Cardiac muscle cell (in vitro differentiated cells and primary cell): Measurements from ENCODE around the gene CETN2. TPM values are rescaled to one million over a fixed set of nuclear protein-coding genes. Genes with fewer than 3 reads are reported as not detected.

Experiments used
- DNase-seq, 2 donors: peaks; one replicate each; pipeline versions ENCODE4 v3.0.0 to v3.0.0-alpha.2; 2010 to 2017; ENCODE audit warnings: low read depth in 1 of 2, low spot score in 1 of 2
- H3K27ac ChIP-seq: fragments of 200-600 bp; sonication (generic); 2 replicates; pipeline ENCODE4 v1.5.1; 2016
- H3K27me3 ChIP-seq: fragments of 200-600 bp; sonication (generic); 2 replicates; pipeline ENCODE4 v1.6.0; 2016; ENCODE audit warnings: control low read depth
- H3K36me3 ChIP-seq: fragments of 200-600 bp; sonication (generic); 2 replicates; pipeline ENCODE4 v1.5.1; 2016; ENCODE audit warnings: control low read depth
- H3K4me1 ChIP-seq: fragments of 200-600 bp; sonication (generic); 2 replicates; pipeline ENCODE4 v1.8.1; 2017; ENCODE audit warnings: low read depth, mild to moderate bottlenecking, mixed run types
- H3K4me3 ChIP-seq: fragments of 200-600 bp; sonication (generic); 2 replicates; pipeline ENCODE4 v1.5.1; 2016; ENCODE audit warnings: mild to moderate bottlenecking
- H3K9me3 ChIP-seq: fragments of 200-600 bp; sonication (generic); 2 replicates; pipeline ENCODE4 v1.5.1; 2017; ENCODE audit warnings: low read depth, mild to moderate bottlenecking, control low read depth
- polyA plus RNA-seq: library from polyadenylated mRNA; unstranded; fragments of >200 nt; fragmentation: Nextera tagmentation; extraction: Ambion mirVana; gene quantifications from 2 replicates; pipeline ENCODE4 v1.2.1, GENCODE V29; 2016
- total RNA-seq: library from RNA; depleted of rRNA; stranded (reverse); fragments of >200 nt; gene quantifications from 2 replicates; pipeline ENCODE4 v1.2.3, GENCODE V29; 2016
- TF ChIP-seq, protein P1 (sequence below): IDR thresholded peaks from 2 replicates; pipeline ENCODE4 v1.5.1; 2012; ENCODE audit warnings: low read depth, mild to moderate bottlenecking, low read length

CETN2 gene
- total and polyA plus RNA-seq, 2 experiments from 2014 or later: 62.5 to 88.6 TPM

DNA sequence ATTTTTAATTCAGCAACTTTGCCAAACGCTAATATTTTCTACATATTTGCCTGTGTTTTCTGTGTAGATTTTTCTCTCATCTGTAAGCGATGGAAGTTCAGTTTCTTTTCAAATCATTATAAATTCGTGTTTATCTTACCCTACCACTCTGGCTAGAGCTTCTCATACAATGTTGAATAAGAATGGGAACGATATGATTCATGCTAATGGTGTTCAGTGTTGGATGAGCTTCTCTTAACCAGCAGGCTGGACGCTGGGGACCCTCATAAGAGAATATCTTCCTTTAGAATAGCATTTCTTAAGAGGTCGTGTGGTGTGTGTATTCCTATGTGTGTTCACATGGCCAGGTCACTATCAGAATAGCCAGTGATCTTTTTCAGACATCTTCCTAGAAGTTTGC is 31.3 kb upstream of the CETN2 start:
- Histone ChIP-seq H3K36me3 (peaks cover 8% of the 10 kb centered on the region), H3K27ac (no peak overlapping the region), H3K9me3 (no peaks in the 10 kb centered on the region), H3K27me3 (no peaks in the 10 kb centered on the region), H3K4me1 (no peaks in the 10 kb centered on the region), H3K4me3 (no peak overlapping the region)
- TF ChIP-seq, protein P1, sequence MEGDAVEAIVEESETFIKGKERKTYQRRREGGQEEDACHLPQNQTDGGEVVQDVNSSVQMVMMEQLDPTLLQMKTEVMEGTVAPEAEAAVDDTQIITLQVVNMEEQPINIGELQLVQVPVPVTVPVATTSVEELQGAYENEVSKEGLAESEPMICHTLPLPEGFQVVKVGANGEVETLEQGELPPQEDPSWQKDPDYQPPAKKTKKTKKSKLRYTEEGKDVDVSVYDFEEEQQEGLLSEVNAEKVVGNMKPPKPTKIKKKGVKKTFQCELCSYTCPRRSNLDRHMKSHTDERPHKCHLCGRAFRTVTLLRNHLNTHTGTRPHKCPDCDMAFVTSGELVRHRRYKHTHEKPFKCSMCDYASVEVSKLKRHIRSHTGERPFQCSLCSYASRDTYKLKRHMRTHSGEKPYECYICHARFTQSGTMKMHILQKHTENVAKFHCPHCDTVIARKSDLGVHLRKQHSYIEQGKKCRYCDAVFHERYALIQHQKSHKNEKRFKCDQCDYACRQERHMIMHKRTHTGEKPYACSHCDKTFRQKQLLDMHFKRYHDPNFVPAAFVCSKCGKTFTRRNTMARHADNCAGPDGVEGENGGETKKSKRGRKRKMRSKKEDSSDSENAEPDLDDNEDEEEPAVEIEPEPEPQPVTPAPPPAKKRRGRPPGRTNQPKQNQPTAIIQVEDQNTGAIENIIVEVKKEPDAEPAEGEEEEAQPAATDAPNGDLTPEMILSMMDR: no peak
- no peak for DNase-seq

DNA sequence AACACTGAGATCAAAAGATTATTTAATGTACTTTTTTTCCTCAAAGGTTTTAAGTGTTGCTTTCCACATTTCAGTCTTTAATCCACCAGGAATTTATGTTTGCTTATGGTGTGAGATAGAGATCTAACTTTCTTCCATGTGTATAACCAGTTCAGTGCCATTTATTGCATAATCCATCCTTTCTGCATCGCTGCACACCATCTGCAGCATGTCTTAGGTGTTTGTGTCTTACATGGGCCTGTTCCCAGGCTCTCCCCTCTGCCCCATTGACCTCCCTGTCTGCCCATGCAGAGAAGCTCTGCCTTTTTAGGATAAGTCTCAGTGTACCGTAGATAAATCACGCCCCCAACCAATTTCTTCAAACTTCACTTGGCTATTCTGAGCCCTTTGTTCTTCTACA is 30.6 kb upstream of the CETN2 start:
- Histone ChIP-seq H3K9me3 (no peaks in the 10 kb centered on the region), H3K36me3 (peaks cover 8% of the 10 kb centered on the region), H3K4me3 (no peak overlapping the region), H3K27ac (no peak overlapping the region), H3K27me3 (no peaks in the 10 kb centered on the region), H3K4me1 (no peaks in the 10 kb centered on the region)
- TF ChIP-seq, protein P1: no peak
- DNase-seq: peak in 1 of 2 donors; percentile 3

DNA sequence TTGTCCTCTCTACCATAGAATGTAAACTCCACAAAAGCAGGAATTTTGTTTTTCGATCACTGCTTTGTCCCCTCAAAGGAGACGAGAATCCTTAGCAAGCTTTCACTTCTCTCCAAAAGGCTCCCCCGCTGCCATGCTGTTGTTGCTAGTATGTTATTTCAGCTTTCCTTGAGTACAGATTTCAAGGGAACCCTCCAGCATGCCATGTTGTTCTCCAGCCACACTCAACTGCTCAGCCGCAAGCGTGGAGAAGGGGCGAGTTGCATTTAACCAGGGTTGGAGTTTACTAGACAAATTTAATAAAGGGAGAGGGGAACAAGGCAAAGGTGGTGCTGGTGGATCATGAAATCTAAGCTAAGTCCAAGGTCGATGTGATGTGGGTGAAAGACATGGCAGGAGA is 23.4 kb upstream of the CETN2 start:
- TF ChIP-seq, protein P1: no peak
- Histone ChIP-seq H3K4me1 (no peaks in the 10 kb centered on the region), H3K27me3 (no peaks in the 10 kb centered on the region), H3K4me3 (no peak overlapping the region), H3K36me3 (peaks cover under 1% of the 10 kb centered on the region), H3K27ac (no peak overlapping the region), H3K9me3 (no peaks in the 10 kb centered on the region)
- no peak for DNase-seq

DNA sequence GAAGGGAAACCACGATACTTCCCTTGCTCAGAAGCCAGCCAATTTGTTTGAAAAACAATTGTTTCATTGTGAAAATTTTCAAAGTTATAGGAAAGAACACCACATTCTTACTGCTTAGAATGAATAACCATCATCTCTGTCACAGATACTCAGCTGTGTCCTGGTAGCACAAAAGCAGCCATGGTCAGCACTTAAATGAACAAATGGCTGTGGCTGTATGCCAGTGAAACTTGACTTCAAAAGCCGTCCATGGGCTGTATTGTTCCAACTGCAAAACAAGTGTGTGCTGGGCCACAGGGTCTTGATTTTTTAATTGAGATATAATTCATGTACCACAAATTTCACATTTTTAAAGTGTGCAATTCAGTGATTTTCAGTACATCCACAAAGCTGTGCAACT is 19.9 kb upstream of the CETN2 start:
- TF ChIP-seq, protein P1: no peak
- no peaks in the 10 kb centered on the region for H3K4me1 ChIP-seq
- H3K27ac ChIP-seq: no peak overlapping the region
- no peak overlapping the region for H3K4me3 ChIP-seq
- no peaks in the 10 kb centered on the region for H3K36me3 ChIP-seq
- no peaks in the 10 kb centered on the region for H3K27me3 ChIP-seq
- H3K9me3 ChIP-seq: no peaks in the 10 kb centered on the region
- DNase-seq: no peak

DNA sequence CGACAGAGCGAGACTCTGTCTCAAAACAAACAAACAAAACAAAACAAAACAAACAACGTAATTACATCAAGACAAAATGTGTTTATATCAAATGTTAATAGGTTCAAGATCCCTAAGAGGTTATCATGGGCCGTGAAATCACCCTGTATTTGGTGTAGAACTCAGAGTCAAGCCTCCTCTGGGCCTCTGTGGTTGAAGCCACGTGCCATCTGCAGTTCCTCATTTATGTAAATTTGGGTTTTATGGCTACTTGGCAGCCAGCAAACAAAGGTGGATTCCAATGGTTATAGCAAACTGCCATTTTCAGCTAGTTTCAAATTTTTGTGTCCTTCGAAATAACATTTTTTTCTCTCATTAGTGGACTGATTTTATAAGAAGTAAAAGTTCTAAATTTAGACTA is 16.7 kb upstream of the CETN2 start:
- no peak overlapping the region for H3K27ac ChIP-seq
- TF ChIP-seq, protein P1: no peak
- H3K4me3 ChIP-seq: no peak overlapping the region
- no peaks in the 10 kb centered on the region for H3K9me3 ChIP-seq
- H3K27me3 ChIP-seq: no peaks in the 10 kb centered on the region
- DNase-seq: no peak
- peaks cover 5% of the 10 kb centered on the region for H3K4me1 ChIP-seq
- no peaks in the 10 kb centered on the region for H3K36me3 ChIP-seq
